Kidney glomerular epithelial cell (primary cell): ENCODE results near the gene TMEM220.
"Not testable (repeated sequence)": the region's sequence is repeated elsewhere in the genome, so short reads cannot be mapped to it uniquely, and the experiment has no call there.

Experiments
- DNase-seq: peaks from one replicate; lab custom pipeline; 2025; lab: John Stamatoyannopoulos, UW

TMEM220 gene

GRCh38 chr17:10728331-10728892 is 1.4 kb downstream of the TMEM220 start:
- no peak for DNase-seq

DNA sequence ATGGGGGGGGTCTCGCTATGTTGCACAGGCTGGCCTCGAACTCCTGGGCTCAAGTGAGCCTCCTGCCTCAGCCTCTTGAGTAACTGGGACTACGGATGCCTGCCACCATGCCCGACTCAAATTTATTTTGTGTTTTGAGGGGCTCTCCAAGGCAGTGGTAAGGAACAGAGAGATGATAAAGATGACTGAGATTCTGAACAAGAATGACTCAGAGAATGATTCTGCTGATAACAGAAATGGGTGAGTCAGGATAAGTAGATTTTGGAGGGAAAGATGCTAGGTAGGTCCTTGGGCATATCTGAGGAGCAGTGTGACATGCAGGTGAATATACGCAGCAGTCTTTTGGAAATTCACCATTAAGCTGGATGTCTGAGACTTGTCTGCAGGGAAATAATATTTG is 2.6 kb downstream of the TMEM220 start:
- no peak for DNase-seq

- no peak for DNase-seq
These were observed 3.6 kb downstream of the TMEM220 start for GRCh38 chr17:10726196-10726595.

GRCh38 chr17:10725262-10725661 is 4.6 kb downstream of the TMEM220 start:
- no peak for DNase-seq

GRCh38 chr17:10724546-10725195 is 5.2 kb downstream of the TMEM220 start:
- no peak for DNase-seq

GRCh38 chr17:10718547-10718946 is 11.3 kb downstream of the TMEM220 start:
- no peak for DNase-seq

DNA sequence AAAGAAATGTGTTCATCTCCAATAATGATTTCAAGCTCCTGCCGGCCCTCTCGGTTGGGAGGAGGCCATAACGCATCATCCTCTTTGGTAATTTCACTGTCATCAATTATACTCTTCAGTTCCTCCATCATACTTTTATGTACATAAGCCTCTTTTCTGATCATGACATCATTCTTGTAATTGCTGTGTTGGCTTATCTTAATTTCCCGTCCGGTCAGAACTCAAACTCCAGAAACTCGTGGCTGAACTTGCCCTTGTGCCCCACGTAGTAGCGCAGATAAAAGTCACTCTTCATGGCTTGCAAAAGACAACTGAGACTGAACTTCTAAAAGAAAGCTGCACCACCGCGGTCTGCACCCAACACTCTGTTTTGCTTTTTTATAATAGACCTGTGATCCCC is 13.6 kb downstream of the TMEM220 start:
- no peak for DNase-seq

GRCh38 chr17:10713318-10713717 is 16.5 kb downstream of the TMEM220 start:
- no peak for DNase-seq

DNA sequence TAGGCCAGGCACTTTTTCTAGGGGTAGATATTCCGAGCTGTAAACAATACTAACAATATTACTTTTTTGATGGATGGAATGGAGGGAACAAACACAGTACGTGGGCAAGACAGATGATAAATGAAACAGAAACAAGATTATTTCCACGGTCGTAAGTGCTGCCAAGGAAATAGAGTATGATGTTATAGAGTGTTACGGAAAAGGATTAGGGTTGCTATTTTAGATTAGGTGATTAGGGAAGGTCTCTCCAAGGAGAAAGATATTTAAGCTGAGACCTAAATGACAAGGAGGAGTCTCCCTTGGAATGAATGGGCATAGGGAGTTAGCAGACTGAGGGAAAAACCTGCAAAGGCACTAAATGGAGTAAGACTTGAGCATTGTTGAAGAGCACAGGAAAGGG is 24.1 kb downstream of the TMEM220 start:
- no peak for DNase-seq

GRCh38 chr17:10702574-10702973 is 27.2 kb downstream of the TMEM220 start:
- peak; percentile 21 for DNase-seq

DNA sequence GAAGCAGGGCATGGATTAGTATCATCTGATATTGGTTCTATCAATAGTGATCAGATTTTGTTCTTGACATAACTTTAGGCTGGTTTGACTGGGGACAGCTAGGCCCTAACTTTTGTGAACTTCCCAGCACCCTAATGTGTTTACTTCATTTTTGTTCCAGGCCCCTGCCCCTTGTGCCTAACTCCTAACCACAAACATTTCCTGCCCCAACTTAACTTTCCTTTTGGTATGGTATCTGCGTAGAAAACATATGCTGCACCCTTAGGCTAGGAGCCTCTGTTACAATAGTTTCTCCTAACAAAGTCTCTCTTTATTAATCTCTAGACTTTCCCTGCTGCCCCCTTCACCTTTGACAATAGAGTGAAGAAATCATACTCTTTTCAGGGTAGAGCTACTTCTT is 30.0 kb downstream of the TMEM220 start:
- no peak for DNase-seq

- no peak for DNase-seq
These were observed 31.6 kb downstream of the TMEM220 start for GRCh38 chr17:10698096-10698818.

DNA sequence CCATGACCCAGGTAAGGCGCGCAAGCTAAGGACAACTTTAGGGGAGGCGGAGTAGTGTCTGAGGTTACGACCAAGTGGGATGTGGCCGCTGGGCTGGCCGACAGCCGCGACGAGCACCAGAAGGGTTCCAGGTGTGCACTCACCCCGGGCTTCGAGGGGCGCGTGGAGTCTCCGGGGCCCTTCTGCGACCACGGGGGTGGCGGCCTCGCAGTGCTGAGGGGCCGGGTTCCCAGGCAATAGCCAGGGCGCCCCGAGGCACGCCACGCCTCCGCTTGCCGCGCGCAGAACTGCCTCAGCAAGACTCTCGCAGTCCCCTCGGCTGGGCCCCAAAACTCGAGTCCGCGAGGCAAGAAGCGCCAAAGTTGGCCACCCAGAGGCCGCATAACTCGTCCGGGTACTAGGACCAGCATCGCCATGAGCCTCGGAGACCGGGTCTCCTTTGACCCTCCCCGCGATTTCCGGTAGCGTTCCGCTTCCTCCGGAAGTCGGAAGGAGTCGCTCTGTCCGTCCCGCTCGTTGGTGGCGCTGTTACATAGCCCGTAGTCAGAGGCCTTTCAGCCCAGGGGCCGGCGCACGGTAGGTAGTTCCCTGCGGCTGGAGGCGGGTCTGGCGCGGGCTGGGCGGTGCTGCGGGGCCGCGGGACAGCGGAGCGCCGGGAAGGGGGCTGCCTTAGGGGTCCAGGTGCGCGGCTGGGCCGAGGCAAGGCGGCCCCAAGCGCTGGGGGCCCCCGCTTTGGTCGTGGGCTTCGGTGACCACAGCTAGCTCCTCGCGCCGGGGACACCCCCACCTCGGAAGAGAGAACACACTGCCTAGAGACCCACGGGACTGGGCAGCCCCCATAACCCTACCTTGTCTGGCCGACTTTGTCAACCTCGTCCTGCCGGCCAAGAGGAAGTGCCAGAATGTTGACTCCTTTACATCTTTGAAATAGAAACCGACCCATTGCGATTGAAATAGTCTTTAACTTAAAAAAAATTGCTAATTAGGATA is 32.4 kb downstream of the TMEM220 start, which contains the start of the genes ADPRM and SCO1:
Gene ADPRM (plus strand): TSS at position 503 of the 990 bp plus-strand sequence. CDS start 7,333 bp downstream, outside the sequence.
Gene SCO1 (minus strand): TSS at position 442 of the 990 bp plus-strand sequence. CDS start 26 bp downstream, at position 416.
- peak; percentile 87 for DNase-seq

GRCh38 chr17:10695875-10696407 is 33.9 kb downstream of the TMEM220 start:
- not testable (repeated sequence) for DNase-seq

GRCh38 chr17:10687499-10687898 is 42.3 kb downstream of the TMEM220 start:
- DNase-seq = no peak

DNA sequence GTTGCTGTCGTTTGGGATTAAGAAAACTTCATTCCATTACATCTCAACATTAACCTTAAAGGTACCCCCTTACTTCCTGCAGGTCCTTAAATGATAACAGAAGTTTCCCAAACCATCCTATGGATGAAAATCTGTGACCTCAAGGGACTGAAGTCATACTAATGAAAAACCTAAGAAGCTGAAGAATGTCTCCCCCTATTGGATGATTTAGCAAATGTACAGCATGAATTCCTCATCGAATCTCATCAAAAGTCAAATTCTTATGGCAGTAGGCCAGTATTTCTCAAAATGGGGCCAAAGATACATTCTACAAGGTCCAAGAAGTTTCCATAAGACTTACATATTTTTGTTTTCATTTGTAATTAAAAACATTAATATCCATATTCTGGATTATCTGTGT is 46.0 kb downstream of the TMEM220 start:
- peak; percentile 4 for DNase-seq

DNA sequence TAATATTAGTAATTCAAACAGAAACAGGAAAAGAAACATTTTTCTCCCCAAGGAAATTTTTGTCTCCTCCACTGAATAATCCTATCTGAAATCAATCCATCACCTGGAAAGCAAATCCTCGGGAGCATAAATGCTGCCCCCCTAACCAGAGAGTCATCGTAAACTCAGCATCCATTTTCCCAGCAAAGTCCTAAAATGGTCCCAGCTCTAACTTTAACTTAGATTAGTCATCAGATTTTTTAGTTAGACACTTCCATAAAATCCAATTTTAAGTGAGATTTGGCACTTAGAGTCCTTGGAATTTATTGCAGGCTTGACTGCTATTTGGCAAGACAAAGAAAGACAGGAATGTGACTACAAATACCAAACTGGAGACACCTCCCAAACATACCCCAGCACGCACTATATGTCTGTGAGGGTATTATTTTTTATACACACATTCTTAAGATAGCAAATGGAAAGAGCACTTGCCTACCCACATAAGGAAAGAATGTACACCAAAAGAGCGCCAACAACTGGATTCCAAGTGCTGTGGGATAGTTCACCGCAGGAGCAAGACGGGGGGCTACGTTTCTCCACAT is 47.9 kb downstream of the TMEM220 start:
- no peak for DNase-seq

GRCh38 chr17:10674704-10675103 is 55.1 kb downstream of the TMEM220 start:
- DNase-seq = no peak

GRCh38 chr17:10673312-10673711 is 56.5 kb downstream of the TMEM220 start:
- DNase-seq = no peak

DNA sequence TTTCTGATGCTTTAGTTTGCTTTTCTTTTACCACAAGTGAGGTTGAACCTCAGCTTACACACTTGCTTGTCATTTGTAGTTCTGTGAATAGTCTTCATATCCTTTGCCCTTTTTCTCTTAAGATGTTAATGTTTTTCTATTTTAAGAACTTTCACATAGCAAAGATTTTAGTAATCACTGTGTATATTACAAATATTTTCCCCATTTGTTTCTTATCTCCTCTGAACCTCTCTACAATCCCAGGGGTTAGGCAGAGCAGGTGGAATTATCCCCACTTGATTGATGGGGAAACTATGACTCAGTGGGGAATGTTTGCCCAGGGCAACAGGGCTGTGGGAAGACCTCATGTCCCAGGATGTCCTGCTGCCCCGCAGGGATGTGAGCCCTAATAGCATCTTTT is 61.0 kb downstream of the TMEM220 start:
- DNase-seq = no peak

DNA sequence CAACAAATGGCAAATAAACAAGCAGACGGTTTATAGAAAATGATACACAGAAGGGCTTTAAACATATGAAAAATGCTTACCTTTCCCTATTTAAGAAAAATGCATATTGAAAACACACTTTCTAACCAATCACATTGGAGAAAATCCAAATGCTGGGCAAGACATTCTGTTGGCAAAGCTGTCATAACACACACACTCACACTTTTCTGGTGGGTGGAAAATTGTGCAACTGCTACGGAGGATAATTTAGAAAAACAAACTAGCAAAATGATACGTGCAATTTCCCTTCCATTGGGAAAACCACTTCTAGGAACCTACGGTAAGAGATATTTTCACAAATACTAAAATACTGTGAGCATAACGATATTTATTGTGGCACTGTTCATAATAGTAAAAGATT is 62.9 kb downstream of the TMEM220 start:
- DNase-seq = no peak
